ENCODE data around the gene STEAP4. TPM values are rescaled to one million over a fixed set of nuclear protein-coding genes. Genes with fewer than 3 reads are reported as not detected.

Gene STEAP4
- total RNA-seq, 1 donor from 2014 or later = 0.11 TPM

GRCh38 chr7:88322151-88322550 lies 15.5 kb upstream of the STEAP4 start:
- H3K4me3 Mint-ChIP-seq (ENCODE audit: unreplicated experiment) = no peak overlapping the region
- no peak for TF ChIP-seq CTCF (IDR thresholded peaks at IDR 0.05)
- no peaks in the 10 kb centered on the region for H3K36me3 Mint-ChIP-seq (ENCODE audit: unreplicated experiment)
- H3K27me3 Mint-ChIP-seq (ENCODE audit: unreplicated experiment) = peaks cover 2% of the 10 kb centered on the region
- no peaks in the 10 kb centered on the region for H3K9me3 Mint-ChIP-seq (ENCODE audit: unreplicated experiment)
- no peak overlapping the region for H3K27ac Mint-ChIP-seq (ENCODE audit: unreplicated experiment)
- no peaks in the 10 kb centered on the region for H3K4me1 Mint-ChIP-seq (ENCODE audit: unreplicated experiment)
- no peak for DNase-seq (ENCODE audit: extremely low spot score, unreplicated experiment)

GRCh38 chr7:88321694-88322093 lies 15.0 kb upstream of the STEAP4 start:
- Mint-ChIP-seq H3K36me3 (ENCODE audit: unreplicated experiment) (no peaks in the 10 kb centered on the region), H3K27ac (ENCODE audit: unreplicated experiment) (no peak overlapping the region), H3K4me3 (ENCODE audit: unreplicated experiment) (no peak overlapping the region), H3K9me3 (ENCODE audit: unreplicated experiment) (no peaks in the 10 kb centered on the region), H3K4me1 (ENCODE audit: unreplicated experiment) (no peaks in the 10 kb centered on the region), H3K27me3 (ENCODE audit: unreplicated experiment) (peaks cover 2% of the 10 kb centered on the region)
- DNase-seq (ENCODE audit: extremely low spot score, unreplicated experiment) = no peak
- TF ChIP-seq CTCF (IDR thresholded peaks at IDR 0.05) = no peak

DNA sequence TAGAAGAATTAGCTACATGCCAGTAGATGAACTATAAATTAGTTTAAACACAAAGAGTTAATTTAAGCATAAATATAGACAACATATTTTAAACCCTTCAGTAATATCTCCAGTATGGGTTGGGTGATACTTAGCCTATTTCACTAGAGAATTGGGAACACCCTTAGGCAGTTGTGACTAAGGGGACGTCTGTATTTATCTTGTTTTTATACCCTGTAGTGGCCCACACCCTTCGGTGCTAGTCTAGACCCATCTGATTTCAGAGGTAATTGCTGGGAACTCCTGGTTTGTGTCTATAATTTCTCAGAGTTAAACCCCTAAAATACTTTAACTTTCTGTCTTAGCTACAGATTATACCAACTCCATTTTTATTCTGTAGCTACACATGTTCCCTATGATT lies 11.5 kb upstream of the STEAP4 start:
- no peak for TF ChIP-seq CTCF (IDR thresholded peaks at IDR 0.05)
- Mint-ChIP-seq H3K4me3 (ENCODE audit: unreplicated experiment) (no peak overlapping the region), H3K27ac (ENCODE audit: unreplicated experiment) (no peak overlapping the region), H3K36me3 (ENCODE audit: unreplicated experiment) (no peaks in the 10 kb centered on the region), H3K27me3 (ENCODE audit: unreplicated experiment) (no peaks in the 10 kb centered on the region), H3K9me3 (ENCODE audit: unreplicated experiment) (no peaks in the 10 kb centered on the region), H3K4me1 (ENCODE audit: unreplicated experiment) (peaks cover 3% of the 10 kb centered on the region)
- no peak for DNase-seq (ENCODE audit: extremely low spot score, unreplicated experiment)

DNA sequence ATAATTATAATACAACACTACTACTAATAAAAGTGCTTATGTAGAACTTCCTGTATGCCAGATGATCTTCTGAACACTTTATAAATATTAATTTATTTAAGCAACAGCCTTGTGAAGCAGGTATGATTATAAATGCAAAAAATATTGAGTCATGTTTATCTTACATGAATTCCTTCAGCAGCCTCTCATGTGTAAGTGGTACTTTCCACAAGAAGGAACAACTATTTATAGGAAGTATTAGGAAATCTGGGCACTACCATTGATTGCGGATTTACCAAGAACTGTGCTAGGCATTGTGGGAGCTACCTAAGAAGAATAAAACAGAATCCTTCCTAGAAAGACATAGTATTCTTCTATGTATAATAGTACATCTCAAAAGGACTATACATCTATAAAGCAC lies 10.7 kb upstream of the STEAP4 start:
- no peaks in the 10 kb centered on the region for H3K9me3 Mint-ChIP-seq (ENCODE audit: unreplicated experiment)
- peaks cover 3% of the 10 kb centered on the region for H3K4me1 Mint-ChIP-seq (ENCODE audit: unreplicated experiment)
- H3K27ac Mint-ChIP-seq (ENCODE audit: unreplicated experiment) = no peak overlapping the region
- H3K4me3 Mint-ChIP-seq (ENCODE audit: unreplicated experiment) = no peak overlapping the region
- DNase-seq (ENCODE audit: extremely low spot score, unreplicated experiment) = no peak
- no peaks in the 10 kb centered on the region for H3K27me3 Mint-ChIP-seq (ENCODE audit: unreplicated experiment)
- no peak for TF ChIP-seq CTCF (IDR thresholded peaks at IDR 0.05)
- H3K36me3 Mint-ChIP-seq (ENCODE audit: unreplicated experiment) = no peaks in the 10 kb centered on the region

DNA sequence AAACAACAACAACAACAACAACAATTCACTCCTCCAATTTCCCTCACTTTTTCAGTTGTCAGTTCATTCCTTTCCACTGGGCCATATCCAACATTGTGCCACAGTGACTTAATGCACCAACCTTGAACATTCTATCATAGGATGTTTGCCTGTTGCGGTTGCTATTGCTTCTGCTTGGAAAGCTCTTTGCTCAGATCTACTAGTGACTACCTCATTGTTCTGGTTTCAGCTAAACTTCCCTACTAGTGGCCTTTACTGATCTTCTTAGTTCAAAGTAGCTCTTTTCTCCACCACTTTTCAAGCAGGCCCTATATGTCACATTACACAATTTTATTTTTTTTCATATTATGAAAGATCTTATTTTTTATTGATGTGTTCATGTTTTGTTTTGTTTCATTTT lies 9.8 kb upstream of the STEAP4 start:
- Mint-ChIP-seq H3K27me3 (ENCODE audit: unreplicated experiment) (no peaks in the 10 kb centered on the region), H3K36me3 (ENCODE audit: unreplicated experiment) (no peaks in the 10 kb centered on the region), H3K4me3 (ENCODE audit: unreplicated experiment) (no peak overlapping the region), H3K4me1 (ENCODE audit: unreplicated experiment) (peaks cover 6% of the 10 kb centered on the region), H3K27ac (ENCODE audit: unreplicated experiment) (no peak overlapping the region), H3K9me3 (ENCODE audit: unreplicated experiment) (no peaks in the 10 kb centered on the region)
- no peak for DNase-seq (ENCODE audit: extremely low spot score, unreplicated experiment)
- no peak for TF ChIP-seq CTCF (IDR thresholded peaks at IDR 0.05)
